Adrenal gland (tissue), 12 donors: Measurements from ENCODE around the gene HOMER2. TPM values are rescaled to one million over a fixed set of nuclear protein-coding genes. Genes with fewer than 3 reads are reported as not detected.

Experiments used
- DNase-seq, 7 donors: peaks; one replicate each; pipeline ENCODE4 v3.0.0-alpha.2; 2019 to 2020
- H3K27ac ChIP-seq, 5 donors: fragments of 200-600 bp; sonication (generic) in 4 of 5; 1 replicate in 3 of 5; 2 replicates in 2 of 5; pipeline versions ENCODE4 v1.5.1 to v1.8.0; 2016 to 2020; ENCODE audit warnings: mild to moderate bottlenecking in 1 of 5
- H3K27me3 ChIP-seq: fragments of 200-600 bp; 2 replicates; pipeline ENCODE4 v1.8.0; 2021
- H3K36me3 ChIP-seq, 2 donors: fragments of 200-600 bp; replicated peaks in 1 of 2; 1 replicate in 1 of 2; 2 replicates in 1 of 2; pipeline versions ENCODE4 v1.5.1 to v1.8.0; 2018 to 2022
- H3K4me1 ChIP-seq, 2 donors: fragments of 200-600 bp; replicated peaks in 1 of 2; 1 replicate in 1 of 2; 2 replicates in 1 of 2; pipeline versions ENCODE4 v1.5.1 to v1.8.0; 2018 to 2021
- H3K4me3 ChIP-seq, 4 donors: fragments of 200-600 bp; sonication (generic) in 3 of 4; one replicate each; pipeline ENCODE4 v1.5.1; 2016 to 2018
- H3K9me3 ChIP-seq, 3 donors: fragments of 200-600 bp; sonication (generic) in 1 of 3; replicated peaks in 1 of 3; 1 replicate in 2 of 3; 2 replicates in 1 of 3; pipeline versions ENCODE4 v1.5.1 to v1.8.0; 2016 to 2021
- CTCF ChIP-seq, 6 experiments: fragments of 450-650 bp in 4 of 6; fragments of 200-600 bp in 2 of 6; sonication (generic) in 1 of 6; IDR thresholded peaks; 1 replicate in 5 of 6; 2 replicates in 1 of 6; pipeline versions ENCODE4 v1.5.1 to v1.8.0; 2016 to 2021; ENCODE audit warnings: antibody characterized with exemption in 6 of 6, mild to moderate bottlenecking in 2 of 6, moderate library complexity in 1 of 6
- POLR2A ChIP-seq, 2 donors: fragments of 450-650 bp; IDR thresholded peaks; one replicate each; pipeline ENCODE4 v1.6.1; 2017; ENCODE audit warnings: antibody characterized with exemption in 2 of 2, mild to moderate bottlenecking in 2 of 2, moderate library complexity in 1 of 2
- WGBS, 4 donors: extraction: QIAGEN DNeasy Blood & Tissue Kit in 2 of 4; methylation state at CpG; one replicate each; pipeline versions ENCODE4 v1.1.5 to v1.1.7; 2013 to 2017; 5-methylcytosine and 5-hydroxymethylcytosine counted together
- intact Hi-C, 2 donors: fragments of 100-400 bp; cut with DNase I; formaldehyde crosslinking; loops; one replicate each; pipeline versions ENCODE4 v1.14.1 to v1.15.0; 2022 to 2023
- polyA plus RNA-seq, 3 donors: library from polyadenylated mRNA; stranded (reverse); fragments of 200-250 nt in 2 of 3; fragments of 350-450 nt in 1 of 3; fragmentation: Illumina TruSeq in 1 of 3; extraction: RNeasy Lipid Tissue Mini Kit (QIAGEN cat#74804) in 1 of 3; gene quantifications; one replicate each; pipeline ENCODE4 v1.2.3, GENCODE V29; 2013 to 2014
- total RNA-seq, 9 donors: library from RNA; depleted of rRNA in 4 of 9; stranded (reverse); fragments of >200 nt in 4 of 9; fragments of 120-200 nt in 1 of 9; fragmentation: NEBNext Ultra II Directional in 1 of 9; extraction: Animal tissue kit (Norgen Biotek cat#: 25700) in 1 of 9; gene quantifications; one replicate each; pipeline versions ENCODE4 v1.1.0 to v1.2.4, GENCODE V29; 2013 to 2023
- donor health status: healthy with polysubstance abuse.
- donor health status: Bipolar disorder and iron deficiency.
- donor health status: DM: yes; HTN: yes; CAD: no.
- donor health status: DM: no; HTN: no; CAD: no.
- donor health status: DM: no; HTN: no; CAD: no.
- donor health status: DM: yes; HTN: yes; CAD: no.

HOMER2 gene
- total and polyA plus RNA-seq, 12 donors = 6.5 to 43.1 (median 23.4) TPM

- Histone ChIP-seq H3K27me3 (no peaks in the 10 kb centered on the region), H3K27ac (peak overlapping the region in 3 of 5 donors; percentile 6 to 52 (median 42)), H3K36me3 (peaks cover 0 to 80% of the 10 kb centered on the region in 2 donors), H3K9me3 (no peaks in the 10 kb centered on the region), H3K4me1 (peaks cover 7 to 12% of the 10 kb centered on the region in 2 donors), H3K4me3 (no peak overlapping the region)
- no peak for TF ChIP-seq CTCF (IDR thresholded peaks at IDR 0.05)
- TF ChIP-seq POLR2A (IDR thresholded peaks at IDR 0.05) = no peak
- DNase-seq = peak in 2 of 7 donors; percentile 30 to 43
- WGBS, 4 donors = 60 to 81% (median 76%) methylated on average over 4 of the region's 4 CpGs
- intact Hi-C loops = no loop called here
Observed at GRCh38 chr15:82833362-82833682, 119.2 kb downstream of the HOMER2 start.

DNA sequence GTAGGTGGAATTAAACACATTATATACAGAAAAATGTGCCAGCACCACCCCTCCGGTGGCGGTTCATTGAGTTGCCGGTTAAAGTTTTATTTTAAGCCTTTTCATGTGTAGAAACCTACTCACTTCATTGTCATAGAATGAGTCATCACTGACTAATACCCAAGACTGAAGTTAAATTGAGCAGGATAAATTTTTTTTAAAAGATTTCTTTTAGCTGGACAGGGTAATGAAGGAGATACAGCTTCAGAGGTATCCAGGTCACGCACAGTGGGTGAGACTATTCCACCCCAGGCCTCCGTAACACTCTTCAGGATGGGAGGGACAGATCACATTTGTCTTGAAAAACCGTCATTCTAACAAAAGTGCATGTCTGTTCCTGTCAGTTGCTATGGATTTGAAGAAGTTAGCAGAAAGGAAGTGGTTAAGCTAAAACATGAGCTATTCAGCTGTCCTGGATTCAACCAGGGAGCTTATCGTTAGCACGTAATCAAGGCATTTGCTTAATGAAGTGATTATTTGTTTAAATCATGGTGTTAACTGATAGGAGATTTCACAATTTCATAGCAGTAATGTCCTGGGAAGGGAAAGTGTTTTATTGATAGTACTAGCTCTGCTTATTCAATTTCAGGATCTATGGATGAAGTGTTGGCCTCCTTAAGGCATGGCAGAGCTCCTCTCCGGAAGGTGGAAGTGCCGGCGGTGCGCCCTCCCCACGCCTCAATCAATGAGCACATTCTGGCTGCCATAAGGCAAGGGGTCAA lies 119.7 kb downstream of the HOMER2 start:
- peak overlapping the region in 4 of 5 donors; percentile 34 to 52 (median 40) for H3K27ac ChIP-seq
- no peak overlapping the region for H3K4me3 ChIP-seq
- intact Hi-C loops = no loop called here

GRCh38 chr15:82831894-82832600 lies 120.5 kb downstream of the HOMER2 start:
- intact Hi-C loops = no loop called here
- WGBS, 4 donors = 91 to 95% (median 94%) methylated on average over 5 of the region's 5 CpGs
- no peak overlapping the region for H3K4me3 ChIP-seq
- peaks cover 7 to 12% of the 10 kb centered on the region in 2 donors for H3K4me1 ChIP-seq
- peak overlapping the region in 4 of 5 donors; percentile 34 to 52 (median 40) for H3K27ac ChIP-seq
- H3K27me3 ChIP-seq = no peaks in the 10 kb centered on the region
- H3K36me3 ChIP-seq = peaks cover 0 to 81% of the 10 kb centered on the region in 2 donors
- H3K9me3 ChIP-seq = no peaks in the 10 kb centered on the region
- DNase-seq = no peak
- peak in 4 of 6 experiments; percentile 2 to 36 (median 11) for TF ChIP-seq CTCF (IDR thresholded peaks at IDR 0.05)
- no peak for TF ChIP-seq POLR2A (IDR thresholded peaks at IDR 0.05)

More for the DNA sequence above, 119.7 kb downstream of the HOMER2 start:
- no peak for TF ChIP-seq POLR2A (IDR thresholded peaks at IDR 0.05)
- peak in 2 of 6 experiments; percentile 13 to 20 for TF ChIP-seq CTCF (IDR thresholded peaks at IDR 0.05)
- 50 to 58% (median 53%) methylated on average over 13 of the region's 13 CpGs for WGBS, 4 donors
- peaks cover 0 to 80% of the 10 kb centered on the region in 2 donors for H3K36me3 ChIP-seq
- peaks cover 7 to 12% of the 10 kb centered on the region in 2 donors for H3K4me1 ChIP-seq
- H3K9me3 ChIP-seq = no peaks in the 10 kb centered on the region
- DNase-seq = peak in 1 of 7 donors; percentile 32
- H3K27me3 ChIP-seq = no peaks in the 10 kb centered on the region

DNA sequence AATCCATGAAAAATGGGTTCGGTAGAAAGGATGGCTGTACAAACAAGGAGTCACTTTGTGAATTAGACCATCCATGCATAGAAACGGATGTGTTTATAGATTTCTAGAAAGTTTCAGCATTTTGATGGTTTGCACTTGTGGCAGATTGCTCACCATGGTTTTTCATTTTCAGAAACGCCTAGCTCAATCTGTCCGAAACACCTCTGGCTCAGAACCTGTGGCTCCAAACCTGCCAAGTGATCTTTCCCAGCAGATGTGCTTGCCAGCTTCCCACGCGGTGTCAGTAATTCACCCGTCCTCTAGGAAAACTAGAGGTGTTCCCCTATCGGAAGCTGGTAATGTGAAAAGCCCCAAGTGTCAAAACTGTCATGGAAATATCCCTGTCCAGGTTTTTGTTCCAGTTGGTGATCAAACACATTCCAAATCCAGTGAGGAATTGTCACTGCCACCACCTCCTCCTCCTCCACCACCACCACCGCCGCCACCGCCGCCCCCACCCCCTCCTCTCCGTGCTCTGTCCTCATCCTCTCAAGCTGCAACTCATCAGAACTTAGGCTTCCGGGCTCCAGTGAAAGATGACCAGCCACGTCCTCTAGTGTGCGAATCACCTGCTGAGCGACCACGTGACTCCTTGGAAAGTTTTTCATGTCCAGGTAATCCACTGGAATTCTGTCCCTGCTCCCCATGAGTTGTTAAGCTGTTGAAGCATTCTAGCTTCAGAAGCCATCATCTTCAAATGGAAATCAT lies 121.9 kb downstream of the HOMER2 start:
- no peaks in the 10 kb centered on the region for H3K27me3 ChIP-seq
- 87 to 96% (median 93%) methylated on average over 17 to 18 of the region's 18 CpGs for WGBS, 4 donors
- peaks cover 0 to 81% of the 10 kb centered on the region in 2 donors for H3K36me3 ChIP-seq
- H3K9me3 ChIP-seq = no peaks in the 10 kb centered on the region
- no peak overlapping the region for H3K4me3 ChIP-seq
- no peak for TF ChIP-seq CTCF (IDR thresholded peaks at IDR 0.05)
- no peak for TF ChIP-seq POLR2A (IDR thresholded peaks at IDR 0.05)
- no peak for DNase-seq
- intact Hi-C loops = no loop called here
- peaks cover 7 to 12% of the 10 kb centered on the region in 2 donors for H3K4me1 ChIP-seq
- H3K27ac ChIP-seq = no peak overlapping the region
